NOMO-1 (cell line): ENCODE data around the gene PHB1.

Experiments
- DNase-seq, 2 experiments: peaks; one replicate each; lab custom pipeline; 2025; ENCODE audit not compliant: unreplicated experiment in 2 of 2; lab: John Stamatoyannopoulos, UW

Gene PHB1

GRCh38 chr17:49414622-49415350 is at the start of gene PHB1:
TSS of gene PHB1 (minus strand) at chr17:49414882. CDS start at chr17:49413264, 1,618 bp downstream.
- peak; percentile 99 for DNase-seq

- DNase-seq, result no peak
Observed at GRCh38 chr17:49464049-49464448, 49.4 kb upstream of the PHB1 start.

- no peak for DNase-seq
Observed at GRCh38 chr17:49461580-49461979, 46.9 kb upstream of the PHB1 start.

GRCh38 chr17:49460401-49460800 is 45.7 kb upstream of the PHB1 start:
- DNase-seq, result no peak

GRCh38 chr17:49459401-49459984 is 44.8 kb upstream of the PHB1 start:
- no peak for DNase-seq

- DNase-seq, result no peak
Observed at GRCh38 chr17:49457564-49458535, 43.2 kb upstream of the PHB1 start.

GRCh38 chr17:49456183-49456965 is 41.7 kb upstream of the PHB1 start:
- DNase-seq, result no peak

- DNase-seq, result no peak
Observed at GRCh38 chr17:49455272-49455861, 40.7 kb upstream of the PHB1 start.

GRCh38 chr17:49454050-49454449 is 39.4 kb upstream of the PHB1 start:
- no peak for DNase-seq

GRCh38 chr17:49452661-49453060 is 38.0 kb upstream of the PHB1 start:
- DNase-seq, result no peak

GRCh38 chr17:49452201-49452600 is 37.5 kb upstream of the PHB1 start:
- no peak for DNase-seq

GRCh38 chr17:49450735-49451134 is 36.1 kb upstream of the PHB1 start:
- DNase-seq, result no peak

- DNase-seq, result no peak
Observed at GRCh38 chr17:49450181-49450580, 35.5 kb upstream of the PHB1 start.

- no peak for DNase-seq
Observed at GRCh38 chr17:49447628-49448302, 33.1 kb upstream of the PHB1 start.

GRCh38 chr17:49445591-49445990 is 30.9 kb upstream of the PHB1 start:
- DNase-seq, result no peak

GRCh38 chr17:49444384-49444783 is 29.7 kb upstream of the PHB1 start:
- no peak for DNase-seq

- no peak for DNase-seq
Observed at GRCh38 chr17:49443862-49444261, 29.2 kb upstream of the PHB1 start.

- no peak for DNase-seq
Observed at GRCh38 chr17:49442041-49442440, 27.4 kb upstream of the PHB1 start.

- no peak for DNase-seq
Observed at GRCh38 chr17:49441578-49441977, 26.9 kb upstream of the PHB1 start.

GRCh38 chr17:49440581-49440980 is 25.9 kb upstream of the PHB1 start:
- no peak for DNase-seq
